AG09309 (cell line): ENCODE results near the gene CTNND2.

ENCODE experiments used
- DNase-seq: peaks from one replicate; pipeline ENCODE4 v3.0.0-alpha.2; 2010; ENCODE audit warnings: low read depth
- H3K4me3 ChIP-seq: 2 replicates; pipeline ENCODE4 v1.5.1; 2011; ENCODE audit warnings: mild to moderate bottlenecking, low read depth, low read length, moderate library complexity; ENCODE audit not compliant: control insufficient read depth
- TF ChIP-seq, protein P1 (sequence below): IDR thresholded peaks from 2 replicates; pipeline ENCODE4 v1.5.1; 2011; ENCODE audit warnings: mild to moderate bottlenecking, low read depth, low read length, inconsistent platforms; ENCODE audit not compliant: insufficient read depth, control insufficient read depth; ENCODE audit errors: missing control alignments

CTNND2 gene

DNA sequence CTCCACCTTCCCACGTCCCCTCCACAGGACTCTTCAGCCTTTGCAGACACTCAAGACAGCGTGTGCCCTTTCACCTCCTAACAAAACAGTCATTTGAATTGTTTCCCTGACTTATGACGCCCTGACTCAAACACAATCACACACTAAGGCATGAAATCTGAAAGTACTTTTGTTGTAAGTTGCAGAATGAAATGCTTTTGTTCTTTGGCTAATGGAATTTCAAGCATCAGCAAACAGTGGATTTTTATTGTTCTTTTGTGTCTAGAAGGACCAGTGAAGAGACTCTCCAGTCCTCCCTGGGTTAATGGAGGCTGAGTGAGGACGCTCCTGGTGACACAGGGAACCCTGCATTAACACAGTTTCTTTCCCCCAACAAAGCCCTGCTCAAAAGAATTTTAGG is 380.1 kb downstream of the CTNND2 start:
- H3K4me3 ChIP-seq = no peak overlapping the region
- TF ChIP-seq, protein P1, sequence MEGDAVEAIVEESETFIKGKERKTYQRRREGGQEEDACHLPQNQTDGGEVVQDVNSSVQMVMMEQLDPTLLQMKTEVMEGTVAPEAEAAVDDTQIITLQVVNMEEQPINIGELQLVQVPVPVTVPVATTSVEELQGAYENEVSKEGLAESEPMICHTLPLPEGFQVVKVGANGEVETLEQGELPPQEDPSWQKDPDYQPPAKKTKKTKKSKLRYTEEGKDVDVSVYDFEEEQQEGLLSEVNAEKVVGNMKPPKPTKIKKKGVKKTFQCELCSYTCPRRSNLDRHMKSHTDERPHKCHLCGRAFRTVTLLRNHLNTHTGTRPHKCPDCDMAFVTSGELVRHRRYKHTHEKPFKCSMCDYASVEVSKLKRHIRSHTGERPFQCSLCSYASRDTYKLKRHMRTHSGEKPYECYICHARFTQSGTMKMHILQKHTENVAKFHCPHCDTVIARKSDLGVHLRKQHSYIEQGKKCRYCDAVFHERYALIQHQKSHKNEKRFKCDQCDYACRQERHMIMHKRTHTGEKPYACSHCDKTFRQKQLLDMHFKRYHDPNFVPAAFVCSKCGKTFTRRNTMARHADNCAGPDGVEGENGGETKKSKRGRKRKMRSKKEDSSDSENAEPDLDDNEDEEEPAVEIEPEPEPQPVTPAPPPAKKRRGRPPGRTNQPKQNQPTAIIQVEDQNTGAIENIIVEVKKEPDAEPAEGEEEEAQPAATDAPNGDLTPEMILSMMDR = no peak
- DNase-seq = no peak

- no peak overlapping the region for H3K4me3 ChIP-seq
- TF ChIP-seq, protein P1 = no peak
- no peak for DNase-seq
These were observed 381.4 kb downstream of the CTNND2 start for GRCh38 chr5:11522796-11523195.

- H3K4me3 ChIP-seq = no peak overlapping the region
- TF ChIP-seq, protein P1 = no peak
- DNase-seq = no peak
These were observed 383.9 kb downstream of the CTNND2 start for GRCh38 chr5:11520241-11520930.

- TF ChIP-seq, protein P1 = no peak
- DNase-seq = no peak
- H3K4me3 ChIP-seq = no peak overlapping the region
These were observed 385.0 kb downstream of the CTNND2 start for GRCh38 chr5:11519236-11519635.

GRCh38 chr5:11518676-11519075 is 385.6 kb downstream of the CTNND2 start:
- no peak for DNase-seq
- TF ChIP-seq, protein P1 = no peak

GRCh38 chr5:11514705-11515432 is 389.4 kb downstream of the CTNND2 start:
- H3K4me3 ChIP-seq = no peak overlapping the region
- DNase-seq = no peak
- TF ChIP-seq, protein P1 = no peak

More at GRCh38 chr5:11518676-11519075, 385.6 kb downstream of the CTNND2 start:
- no peak overlapping the region for H3K4me3 ChIP-seq

GRCh38 chr5:11511878-11512277 is 392.4 kb downstream of the CTNND2 start:
- DNase-seq = no peak
- TF ChIP-seq, protein P1 = no peak
- no peak overlapping the region for H3K4me3 ChIP-seq
